GM12864 (cell line): ENCODE results near the gene OTOL1.

Experiments used
- DNase-seq: peaks from one replicate; pipeline ENCODE4 v3.0.0-alpha.2; 2011; ENCODE audit warnings: low read depth
- H3K4me3 ChIP-seq: 2 replicates; pipeline ENCODE4 v1.5.1; 2011; ENCODE audit warnings: mild to moderate bottlenecking, low read depth, low read length, control low read depth
- TF ChIP-seq, protein P1 (sequence below): IDR thresholded peaks from 2 replicates; pipeline ENCODE4 v1.5.1; 2011; ENCODE audit warnings: low read depth, mild to moderate bottlenecking, moderate library complexity, low read length, control low read depth, inconsistent platforms; ENCODE audit errors: missing control alignments

Gene OTOL1

DNA sequence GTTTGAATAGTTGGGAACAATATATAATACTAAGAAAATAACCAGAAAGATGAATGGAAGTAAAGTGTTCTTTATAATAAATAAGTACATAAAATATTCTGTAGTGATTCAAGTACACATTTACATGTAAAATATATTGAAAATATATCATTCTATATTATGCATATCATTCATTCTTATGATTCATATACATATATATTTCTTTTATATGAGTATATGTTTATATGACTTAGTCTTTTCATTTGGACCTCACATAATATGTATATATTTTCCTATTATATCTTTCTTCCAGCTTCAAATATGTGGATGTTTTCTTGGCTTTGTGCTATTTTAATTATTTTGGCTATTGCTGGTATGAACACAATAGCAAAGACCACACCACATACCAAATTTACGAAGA, at the start of gene OTOL1:
Gene OTOL1 (plus strand): TSS at position 301 of the 400 bp plus-strand sequence. CDS start 0 bp downstream, at position 301.
- DNase-seq = no peak
- TF ChIP-seq, protein P1, sequence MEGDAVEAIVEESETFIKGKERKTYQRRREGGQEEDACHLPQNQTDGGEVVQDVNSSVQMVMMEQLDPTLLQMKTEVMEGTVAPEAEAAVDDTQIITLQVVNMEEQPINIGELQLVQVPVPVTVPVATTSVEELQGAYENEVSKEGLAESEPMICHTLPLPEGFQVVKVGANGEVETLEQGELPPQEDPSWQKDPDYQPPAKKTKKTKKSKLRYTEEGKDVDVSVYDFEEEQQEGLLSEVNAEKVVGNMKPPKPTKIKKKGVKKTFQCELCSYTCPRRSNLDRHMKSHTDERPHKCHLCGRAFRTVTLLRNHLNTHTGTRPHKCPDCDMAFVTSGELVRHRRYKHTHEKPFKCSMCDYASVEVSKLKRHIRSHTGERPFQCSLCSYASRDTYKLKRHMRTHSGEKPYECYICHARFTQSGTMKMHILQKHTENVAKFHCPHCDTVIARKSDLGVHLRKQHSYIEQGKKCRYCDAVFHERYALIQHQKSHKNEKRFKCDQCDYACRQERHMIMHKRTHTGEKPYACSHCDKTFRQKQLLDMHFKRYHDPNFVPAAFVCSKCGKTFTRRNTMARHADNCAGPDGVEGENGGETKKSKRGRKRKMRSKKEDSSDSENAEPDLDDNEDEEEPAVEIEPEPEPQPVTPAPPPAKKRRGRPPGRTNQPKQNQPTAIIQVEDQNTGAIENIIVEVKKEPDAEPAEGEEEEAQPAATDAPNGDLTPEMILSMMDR = no peak
- H3K4me3 ChIP-seq = no peak within 1 kb of the TSS

DNA sequence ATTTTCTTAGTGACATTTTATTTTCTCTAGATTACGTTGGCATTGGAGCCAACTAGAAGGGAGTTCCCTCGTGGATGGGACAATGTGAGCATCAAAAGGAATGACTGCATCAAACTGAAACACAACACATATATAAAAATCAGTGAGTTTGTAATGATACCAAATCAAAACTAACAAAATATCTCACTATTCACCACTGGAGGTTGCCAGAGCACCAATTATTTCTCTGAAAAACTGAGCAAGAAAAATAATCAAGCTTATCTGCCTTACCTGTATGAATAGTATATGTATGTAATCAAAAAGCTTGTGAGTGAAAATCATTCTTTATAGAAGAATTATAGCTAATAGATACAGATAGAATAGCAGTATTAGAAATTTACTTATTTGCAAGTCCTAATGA, 46.8 kb upstream of the OTOL1 start:
- no peak for DNase-seq
- TF ChIP-seq, protein P1 = no peak
- no peak overlapping the region for H3K4me3 ChIP-seq

DNA sequence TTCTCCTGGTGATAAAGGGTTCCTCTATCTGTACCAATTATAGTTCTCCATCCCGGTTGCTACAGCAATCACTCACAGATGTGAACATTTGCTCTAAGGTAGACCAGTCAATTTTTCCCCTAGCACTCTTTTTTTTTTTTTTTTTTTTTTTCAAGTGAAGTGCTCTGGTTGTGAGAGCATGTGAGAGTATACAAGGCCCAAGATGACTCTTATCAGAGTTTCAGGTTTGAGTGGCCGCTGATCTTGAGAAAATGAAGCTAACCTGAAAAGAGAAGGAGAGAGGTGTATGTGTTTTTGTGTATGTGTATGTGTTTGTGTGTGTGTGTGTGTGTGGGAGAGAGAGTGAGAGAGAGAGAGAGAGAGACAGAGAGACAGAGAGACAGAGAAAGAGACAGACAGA, 44.4 kb upstream of the OTOL1 start:
- no peak for DNase-seq
- no peak overlapping the region for H3K4me3 ChIP-seq
- TF ChIP-seq, protein P1 = no peak

DNA sequence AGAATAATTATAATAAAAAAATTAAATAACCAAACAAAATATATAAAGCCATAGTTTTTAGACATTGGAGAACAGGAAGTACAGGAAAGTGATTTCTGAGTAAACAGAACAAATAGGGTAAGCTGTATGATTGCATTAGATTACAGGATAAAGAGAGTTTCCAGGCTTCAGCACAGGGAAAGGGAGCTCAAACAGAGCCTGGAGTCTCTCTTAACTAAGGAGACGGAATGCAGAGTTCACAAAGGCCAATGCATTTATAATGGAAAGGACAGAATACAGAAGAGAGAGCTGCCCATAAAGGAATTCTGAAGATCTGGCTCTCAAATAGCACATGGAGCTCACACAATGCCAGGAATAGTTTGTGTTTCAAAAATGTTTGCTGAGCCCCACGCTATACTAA, 42.0 kb upstream of the OTOL1 start:
- H3K4me3 ChIP-seq = no peak overlapping the region
- TF ChIP-seq, protein P1 = no peak
- DNase-seq = no peak

DNA sequence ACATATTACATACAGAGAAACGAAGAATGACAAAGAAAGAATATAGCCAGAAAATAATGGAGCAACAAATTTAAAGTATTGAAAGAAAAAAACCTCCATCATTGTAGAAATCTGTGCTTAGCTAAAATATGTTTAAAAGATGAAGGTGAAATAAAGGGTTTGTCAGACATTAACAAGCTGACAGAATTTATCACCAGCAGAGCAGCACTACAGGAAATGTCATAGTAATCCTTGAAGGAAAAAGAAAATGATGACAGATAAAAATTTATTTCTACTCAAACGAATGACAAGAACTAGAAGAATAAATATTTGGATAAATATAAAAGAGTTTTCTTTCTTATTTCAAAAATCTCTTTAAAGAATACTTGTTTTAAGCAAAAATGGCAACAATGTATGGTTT, 40.6 kb upstream of the OTOL1 start:
- DNase-seq = no peak
- TF ChIP-seq, protein P1 = no peak
- H3K4me3 ChIP-seq = no peak overlapping the region

DNA sequence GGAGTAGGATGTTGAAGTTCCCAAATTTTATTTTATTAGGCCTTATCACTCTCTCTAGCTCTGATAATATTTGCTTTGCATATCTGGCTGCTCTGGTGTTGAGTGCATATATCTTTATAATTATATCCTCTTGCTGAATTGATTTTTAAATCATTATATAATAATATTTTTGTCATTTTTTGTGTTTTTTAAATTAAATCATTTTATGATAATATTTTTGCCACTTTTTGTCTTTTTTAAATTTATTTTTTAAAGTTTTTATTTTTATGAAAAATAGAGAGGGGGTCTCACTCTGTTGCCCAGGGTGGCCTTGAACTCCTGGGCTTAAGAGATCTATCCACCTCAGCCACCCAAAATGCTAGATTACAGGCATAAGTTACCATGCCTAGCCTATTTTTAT, 34.5 kb upstream of the OTOL1 start:
- DNase-seq = no peak
- H3K4me3 ChIP-seq = no peak overlapping the region
- TF ChIP-seq, protein P1 = no peak

DNA sequence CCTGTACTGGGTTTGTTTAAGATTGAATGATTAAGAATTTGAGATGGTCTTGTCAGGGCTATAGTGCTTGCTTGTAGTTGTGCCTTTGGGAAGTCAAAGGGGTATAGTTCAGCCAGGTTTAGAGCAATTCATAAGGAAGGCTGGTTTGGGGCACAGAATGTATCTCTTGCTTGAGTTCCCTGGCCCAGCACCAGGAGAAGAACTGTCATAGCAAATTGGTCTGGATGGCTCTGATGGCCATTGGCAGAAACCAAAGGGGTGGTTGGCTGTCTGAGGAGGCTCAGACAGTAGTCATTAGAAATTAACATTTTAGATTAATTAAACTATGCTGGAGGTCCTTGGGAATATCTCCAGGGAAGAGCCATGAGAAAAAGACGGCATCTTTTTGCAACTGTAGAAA, 25.4 kb upstream of the OTOL1 start:
- no peak for DNase-seq
- TF ChIP-seq, protein P1 = no peak

More for the DNA sequence above, 25.4 kb upstream of the OTOL1 start:
- no peak overlapping the region for H3K4me3 ChIP-seq
